KMS-11 (cell line): ENCODE measurements around the gene PTPRR.

ENCODE experiments used
- H2AFZ ChIP-seq: fragments of 200-600 bp; sonication (generic); 2 replicates; pipeline ENCODE4 v1.6.1; 2016; ENCODE audit warnings: antibody characterized with exemption, mixed run types, low read depth
- H3K27ac ChIP-seq: fragments of 200-600 bp; sonication (generic); 2 replicates; pipeline ENCODE4 v1.6.1; 2016; ENCODE audit warnings: mild to moderate bottlenecking, mixed run types
- H3K27me3 ChIP-seq: fragments of 200-600 bp; sonication (generic); 2 replicates; pipeline ENCODE4 v1.6.1; 2017; ENCODE audit warnings: mild to moderate bottlenecking, low read depth, mixed run types, moderate library complexity; ENCODE audit not compliant: insufficient read depth
- H3K36me3 ChIP-seq: fragments of 200-600 bp; sonication (generic); 2 replicates; pipeline ENCODE4 v1.6.1; 2017; ENCODE audit warnings: mild to moderate bottlenecking, mixed run types; ENCODE audit not compliant: insufficient read depth
- H3K4me1 ChIP-seq: fragments of 200-600 bp; sonication (generic); 2 replicates; pipeline ENCODE4 v1.6.1; 2016; ENCODE audit warnings: mild to moderate bottlenecking, low read depth, mixed run types; ENCODE audit not compliant: poor library complexity, severe bottlenecking
- H3K4me2 ChIP-seq: fragments of 200-600 bp; sonication (generic); 2 replicates; pipeline ENCODE4 v1.7.0; 2016; ENCODE audit warnings: mild to moderate bottlenecking, mixed run types
- H3K4me3 ChIP-seq: fragments of 200-600 bp; sonication (generic); IDR thresholded peaks from 2 replicates; pipeline ENCODE4 v1.6.1; 2017; ENCODE audit warnings: low read depth, low read length, mixed read lengths; ENCODE audit not compliant: insufficient read depth
- H3K79me2 ChIP-seq: fragments of 200-600 bp; sonication (generic); 2 replicates; pipeline ENCODE4 v1.6.1; 2016; ENCODE audit warnings: low read depth, mixed run types; ENCODE audit not compliant: insufficient read depth
- H3K9ac ChIP-seq: fragments of 200-600 bp; sonication (generic); 2 replicates; pipeline ENCODE4 v1.6.1; 2016; ENCODE audit warnings: mild to moderate bottlenecking, mixed run types
- H4K20me1 ChIP-seq: fragments of 200-600 bp; sonication (generic); 2 replicates; pipeline ENCODE4 v1.6.1; 2016; ENCODE audit warnings: mild to moderate bottlenecking, mixed run types; ENCODE audit not compliant: insufficient read depth
- CTCF ChIP-seq: fragments of 200-600 bp; sonication (generic); conservative IDR thresholded peaks from 2 replicates; pipeline ENCODE4 v1.6.1; 2017; ENCODE audit warnings: low read depth, mild to moderate bottlenecking, antibody characterized with exemption, low read length, moderate library complexity, mixed read lengths

PTPRR gene

DNA sequence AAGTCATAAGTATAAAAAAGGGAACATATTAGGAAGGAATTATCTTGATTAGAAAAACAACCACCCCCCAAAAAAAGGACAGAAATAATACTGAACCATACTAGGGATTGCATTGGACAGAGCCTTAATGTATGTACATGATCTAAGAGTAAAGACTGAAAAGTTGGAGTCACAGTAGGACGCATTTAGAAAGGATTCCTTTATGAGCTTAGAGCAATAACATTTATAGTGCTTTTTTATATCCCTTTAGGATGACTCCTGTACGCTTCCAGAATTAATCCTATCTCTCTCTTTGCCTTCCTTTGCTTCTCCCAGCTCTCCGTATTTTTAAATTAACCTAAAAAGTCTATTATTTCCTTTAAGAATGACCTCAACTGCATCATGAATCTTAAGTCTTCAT, 75.3 kb downstream of the PTPRR start:
- Histone ChIP-seq H3K4me1 (no peaks in the 10 kb centered on the region), H3K4me2 (no peak overlapping the region), H3K27me3 (no peaks in the 10 kb centered on the region), H4K20me1 (no peaks in the 10 kb centered on the region), H2AFZ (no peak overlapping the region), H3K36me3 (no peaks in the 10 kb centered on the region), H3K79me2 (no peaks in the 10 kb centered on the region), H3K27ac (no peak overlapping the region), H3K4me3 (no peak overlapping the region), H3K9ac (no peak overlapping the region)
- TF ChIP-seq CTCF: no peak

- Histone ChIP-seq H3K4me3 (no peak overlapping the region), H4K20me1 (no peaks in the 10 kb centered on the region), H3K27ac (no peak overlapping the region), H3K79me2 (no peaks in the 10 kb centered on the region), H3K36me3 (no peaks in the 10 kb centered on the region), H3K4me1 (no peaks in the 10 kb centered on the region), H2AFZ (no peak overlapping the region), H3K9ac (no peak overlapping the region), H3K4me2 (no peak overlapping the region), H3K27me3 (no peaks in the 10 kb centered on the region)
- TF ChIP-seq CTCF: no peak
Measured at GRCh38 chr12:70843363-70843762, 77.2 kb downstream of the PTPRR start.

- H3K4me1 ChIP-seq: no peaks in the 10 kb centered on the region
- H3K27me3 ChIP-seq: no peaks in the 10 kb centered on the region
- no peaks in the 10 kb centered on the region for H3K36me3 ChIP-seq
- H3K9ac ChIP-seq: no peak overlapping the region
- no peak overlapping the region for H2AFZ ChIP-seq
- H4K20me1 ChIP-seq: no peaks in the 10 kb centered on the region
- H3K79me2 ChIP-seq: no peaks in the 10 kb centered on the region
- no peak overlapping the region for H3K4me2 ChIP-seq
- H3K4me3 ChIP-seq: no peak overlapping the region
- no peak for TF ChIP-seq CTCF
- H3K27ac ChIP-seq: no peak overlapping the region
Measured at GRCh38 chr12:70842942-70843341, 77.6 kb downstream of the PTPRR start.

DNA sequence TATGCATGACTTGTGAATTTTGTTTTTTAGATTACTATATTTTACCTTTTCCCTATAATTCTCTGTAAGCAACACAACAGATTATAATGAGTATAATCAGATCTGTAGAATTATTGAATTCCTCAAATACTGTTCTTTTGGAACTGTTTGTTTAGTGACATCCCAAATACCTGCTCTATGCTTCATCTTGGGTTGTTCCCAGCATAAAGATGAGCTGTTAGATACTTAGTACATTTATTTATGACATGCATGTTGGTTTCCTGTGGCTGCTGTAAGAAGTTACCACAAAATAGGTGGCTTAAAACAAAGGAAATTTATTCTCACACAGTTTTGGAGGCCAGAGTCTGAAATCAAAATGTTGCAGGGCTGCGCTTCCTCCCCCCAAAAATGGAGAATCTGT, 78.4 kb downstream of the PTPRR start:
- H3K4me3 ChIP-seq: no peak overlapping the region
- H3K4me2 ChIP-seq: no peak overlapping the region
- no peaks in the 10 kb centered on the region for H3K27me3 ChIP-seq
- H3K79me2 ChIP-seq: no peaks in the 10 kb centered on the region
- H3K27ac ChIP-seq: no peak overlapping the region
- H3K36me3 ChIP-seq: no peaks in the 10 kb centered on the region
- no peak overlapping the region for H2AFZ ChIP-seq
- H3K4me1 ChIP-seq: no peaks in the 10 kb centered on the region
- H4K20me1 ChIP-seq: no peaks in the 10 kb centered on the region
- TF ChIP-seq CTCF: no peak
- H3K9ac ChIP-seq: no peak overlapping the region
